Lower lobe of right lung (tissue), 2 donors: ENCODE measurements around the gene ZNF227. TPM values are rescaled to one million over a fixed set of nuclear protein-coding genes. Genes with fewer than 3 reads are reported as not detected.

ENCODE experiments used
- ATAC-seq, 2 donors: fragments of 200-7000 bp; cut with Tn5 transposase; one replicate each; pipeline ENCODE4 v1.9.1; 2020 to 2022; ENCODE audit warnings: mild to moderate bottlenecking in 2 of 2, moderate library complexity in 2 of 2
- DNase-seq: peaks from one replicate; pipeline ENCODE4 v3.0.0-alpha.2; 2020
- H3K27ac ChIP-seq: fragments of 200-600 bp; one replicate; pipeline ENCODE4 v1.8.0; 2022
- H3K27me3 ChIP-seq: fragments of 200-600 bp; one replicate; pipeline ENCODE4 v1.8.0; 2022; ENCODE audit warnings: low read depth
- H3K36me3 ChIP-seq: fragments of 200-600 bp; one replicate; pipeline ENCODE4 v1.8.0; 2022; ENCODE audit warnings: mild to moderate bottlenecking
- H3K4me1 ChIP-seq: fragments of 200-600 bp; one replicate; pipeline ENCODE4 v1.8.0; 2022
- H3K4me3 ChIP-seq: fragments of 200-600 bp; one replicate; pipeline ENCODE4 v1.8.0; 2022; ENCODE audit warnings: mild to moderate bottlenecking
- H3K9me3 ChIP-seq: fragments of 200-600 bp; one replicate; pipeline ENCODE4 v1.8.0; 2022
- CTCF ChIP-seq: fragments of 200-600 bp; IDR thresholded peaks from one replicate; pipeline ENCODE4 v1.8.0; 2022; ENCODE audit warnings: antibody characterized with exemption, mild to moderate bottlenecking
- intact Hi-C: fragments of 100-400 bp; cut with DNase I; formaldehyde crosslinking; loops from one replicate; pipeline ENCODE4 v1.11.0; 2022
- total RNA-seq: library from RNA; stranded (reverse); fragmentation: NEBNext Ultra II Directional; extraction: Animal tissue kit (Norgen Biotek cat#: 25700); gene quantifications from one replicate; pipeline ENCODE4 v1.2.1, GENCODE V29; 2021
- donor health status: DM: no; HTN: yes; CAD: no; lungs with severe emphysema.

The ZNF227 gene
- total RNA-seq, 1 donor from 2014 or later, result 18.2 TPM

- ATAC-seq (no peak), DNase-seq (no peak)
- no peak overlapping the region for H3K4me3 ChIP-seq
- TF ChIP-seq CTCF, result no peak
- intact Hi-C loops, result no loop called here
- H3K36me3 ChIP-seq, result no peaks in the 10 kb centered on the region
- H3K4me1 ChIP-seq, result no peaks in the 10 kb centered on the region
- peaks cover 88% of the 10 kb centered on the region for H3K9me3 ChIP-seq
- no peak overlapping the region for H3K27ac ChIP-seq
- no peaks in the 10 kb centered on the region for H3K27me3 ChIP-seq
These were observed 65.0 kb downstream of the ZNF227 start for GRCh38 chr19:44277331-44277730.

- TF ChIP-seq CTCF, result no peak
- Histone ChIP-seq H3K27me3 (no peaks in the 10 kb centered on the region), H3K4me1 (no peaks in the 10 kb centered on the region), H3K4me3 (no peak overlapping the region), H3K36me3 (no peaks in the 10 kb centered on the region), H3K9me3 (peaks cover 91% of the 10 kb centered on the region), H3K27ac (no peak overlapping the region)
- ATAC-seq, result no peak
- intact Hi-C loops, result no loop called here
- no peak for DNase-seq
These were observed 65.9 kb downstream of the ZNF227 start for GRCh38 chr19:44278181-44278690.

GRCh38 chr19:44280916-44281315, 68.6 kb downstream of the ZNF227 start:
- Histone ChIP-seq H3K27ac (no peak overlapping the region), H3K4me3 (no peak overlapping the region), H3K36me3 (no peaks in the 10 kb centered on the region), H3K4me1 (no peaks in the 10 kb centered on the region), H3K27me3 (no peaks in the 10 kb centered on the region), H3K9me3 (peaks cover 93% of the 10 kb centered on the region)
- intact Hi-C loops, result no loop called here
- DNase-seq, result no peak
- no peak for TF ChIP-seq CTCF
- ATAC-seq, result no peak

- Histone ChIP-seq H3K36me3 (peaks cover 7% of the 10 kb centered on the region), H3K9me3 (peaks cover 96% of the 10 kb centered on the region), H3K4me1 (no peaks in the 10 kb centered on the region), H3K27ac (no peak overlapping the region), H3K27me3 (no peaks in the 10 kb centered on the region), H3K4me3 (no peak overlapping the region)
- DNase-seq (no peak), ATAC-seq (no peak)
- intact Hi-C loops, result no loop called here
- no peak for TF ChIP-seq CTCF
These were observed 70.5 kb downstream of the ZNF227 start for GRCh38 chr19:44282846-44283245.

- Histone ChIP-seq H3K36me3 (peaks cover 28% of the 10 kb centered on the region), H3K27me3 (no peaks in the 10 kb centered on the region), H3K4me3 (no peak overlapping the region), H3K4me1 (no peaks in the 10 kb centered on the region), H3K9me3 (peaks cover 98% of the 10 kb centered on the region), H3K27ac (no peak overlapping the region)
- TF ChIP-seq CTCF, result no peak
- intact Hi-C loops, result no loop called here
- ATAC-seq (no peak), DNase-seq (no peak)
These were observed 72.6 kb downstream of the ZNF227 start for GRCh38 chr19:44284968-44285367.

Other genes with a start within 250 kb of the ZNF227 start
- 8.9 TPM for gene ZNF155, start 228.3 kb upstream of the ZNF227 start, total RNA-seq
- 4.8 TPM for gene ZNF230, start 209.6 kb upstream of the ZNF227 start, total RNA-seq
- 3.1 TPM for gene ZNF222, start 187.2 kb upstream of the ZNF227 start, total RNA-seq
- 5.7 TPM for gene ZNF223, start 160.5 kb upstream of the ZNF227 start, total RNA-seq
- gene ZNF284, start 140.4 kb upstream of the ZNF227 start, total RNA-seq, result 2.4 TPM
- gene ZNF224, start 118.2 kb upstream of the ZNF227 start, total RNA-seq, result 31.6 TPM
- gene ZNF225, start 99.1 kb upstream of the ZNF227 start, total RNA-seq, result 6.8 TPM
- 16.1 TPM for gene ZNF234, start 71.0 kb upstream of the ZNF227 start, total RNA-seq
- gene ZNF226, start 47.4 kb upstream of the ZNF227 start, total RNA-seq, result 17.7 TPM
- 0.86 TPM for gene ZNF233, start 47.4 kb downstream of the ZNF227 start, total RNA-seq
- 6.5 TPM for gene ZNF235, start 92.5 kb downstream of the ZNF227 start, total RNA-seq
- gene ZNF112, start 144.1 kb downstream of the ZNF227 start, total RNA-seq, result 4.8 TPM
- gene ZNF285, start 189.1 kb downstream of the ZNF227 start, total RNA-seq, result 1.1 TPM
- gene ZNF229, start 235.9 kb downstream of the ZNF227 start, total RNA-seq, result 2.8 TPM